C1 segment of cervical spinal cord (tissue), 14 donors: ENCODE data around the gene OR2T5.
"Not testable (repeated sequence)": the region's sequence is repeated elsewhere in the genome, so short reads cannot be mapped to it uniquely, and the experiment has no call there.

Source experiments
- DNase-seq, 14 donors: peaks; one replicate each; lab custom pipeline; 2025; lab: John Stamatoyannopoulos, UW

The OR2T5 gene

GRCh38 chr1:248500305-248501035, 12.1 kb downstream of the OR2T5 start:
- not testable (repeated sequence) for DNase-seq

- DNase-seq: not testable (repeated sequence)
These were observed 19.4 kb downstream of the OR2T5 start, which contains the start of gene OR2G6 for GRCh38 chr1:248507773-248508172. TSS of gene OR2G6 (plus strand) at chr1:248508073. CDS start at chr1:248521647, 13,574 bp downstream.

- DNase-seq: not testable (repeated sequence)
These were observed 21.8 kb downstream of the OR2T5 start for GRCh38 chr1:248510217-248510616.

GRCh38 chr1:248521856-248522255, 33.5 kb downstream of the OR2T5 start:
- DNase-seq: no peak

GRCh38 chr1:248537449-248537848, 49.1 kb downstream of the OR2T5 start:
- DNase-seq: not testable (repeated sequence)
